Fibroblast of villous mesenchyme (primary cell): ENCODE results near the gene TUBB6. TPM values are rescaled to one million over a fixed set of nuclear protein-coding genes. Genes with fewer than 3 reads are reported as not detected.

Experiments used
- DNase-seq: peaks from one replicate; pipeline ENCODE4 v3.0.0-alpha.2; 2010; ENCODE audit warnings: low read depth
- H3K4me3 ChIP-seq: 2 replicates; pipeline ENCODE4 v1.5.1; 2011; ENCODE audit warnings: low read depth, mild to moderate bottlenecking, low read length
- CTCF ChIP-seq: IDR thresholded peaks from 2 replicates; pipeline ENCODE4 v1.5.1; 2012; ENCODE audit warnings: low read depth, mild to moderate bottlenecking, low read length; ENCODE audit not compliant: insufficient read depth
- small RNA-seq: library from RNA; depleted of rRNA; stranded (forward); fragments of <200 nt; gene quantifications from one replicate; pipeline ENCODE3, GENCODE V24; 2012
- total RNA-seq: library from RNA; depleted of rRNA; stranded (reverse); fragments of >200 nt; gene quantifications from 2 replicates; pipeline ENCODE4 v1.2.3, GENCODE V29; 2012

Gene TUBB6
- total RNA-seq, 1 donor: 821 TPM

- no peak for TF ChIP-seq CTCF
- H3K4me3 ChIP-seq: no peak overlapping the region
- peak; percentile 67 for DNase-seq
Measured at GRCh38 chr18:12373116-12373770, 65.2 kb downstream of the TUBB6 start.

DNA sequence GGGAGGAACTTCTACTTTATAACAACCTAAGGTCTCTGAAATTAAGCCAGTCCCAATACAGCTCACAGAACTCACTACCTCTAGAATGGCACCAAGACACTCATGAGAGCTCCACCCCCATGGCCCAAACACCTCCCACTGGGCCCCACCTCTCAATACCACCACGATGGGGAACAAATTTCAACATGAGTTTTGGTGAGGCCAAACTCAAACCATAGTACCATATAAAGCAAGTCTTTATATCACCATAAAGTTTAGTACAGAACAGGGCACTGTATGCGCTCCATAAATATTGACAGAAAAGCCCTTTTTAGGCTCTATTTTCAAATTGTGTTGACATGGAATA, 65.7 kb downstream of the TUBB6 start:
- no peak overlapping the region for H3K4me3 ChIP-seq
- TF ChIP-seq CTCF: no peak
- DNase-seq: no peak

- H3K4me3 ChIP-seq: no peak overlapping the region
- DNase-seq: no peak
- no peak for TF ChIP-seq CTCF
Measured at GRCh38 chr18:12374401-12374800, 66.4 kb downstream of the TUBB6 start.

Small RNA genes within 50 kb of the gene (small RNA-seq; reads per million reads assigned to genes)
- not detected for gene RNU6-170P

Other genes with a start within 250 kb of the TUBB6 start
- gene ANKRD62, start 214.4 kb upstream of the TUBB6 start, total RNA-seq: not detected in 2 replicates
- not detected in 2 replicates for gene CIDEA, start 53.9 kb upstream of the TUBB6 start, total RNA-seq
- 43.5 and 63.0 TPM in 2 replicates for gene AFG3L2, start 69.0 kb downstream of the TUBB6 start, total RNA-seq
- gene PRELID3A, start 99.7 kb downstream of the TUBB6 start, total RNA-seq: 4.3 and 5.5 TPM in 2 replicates